ENCODE results near the gene SOX5. TPM values are rescaled to one million over a fixed set of nuclear protein-coding genes. Genes with fewer than 3 reads are reported as not detected.

SOX5 gene
- total RNA-seq, 1 experiment from 2014 or later = 3.1 TPM

DNA sequence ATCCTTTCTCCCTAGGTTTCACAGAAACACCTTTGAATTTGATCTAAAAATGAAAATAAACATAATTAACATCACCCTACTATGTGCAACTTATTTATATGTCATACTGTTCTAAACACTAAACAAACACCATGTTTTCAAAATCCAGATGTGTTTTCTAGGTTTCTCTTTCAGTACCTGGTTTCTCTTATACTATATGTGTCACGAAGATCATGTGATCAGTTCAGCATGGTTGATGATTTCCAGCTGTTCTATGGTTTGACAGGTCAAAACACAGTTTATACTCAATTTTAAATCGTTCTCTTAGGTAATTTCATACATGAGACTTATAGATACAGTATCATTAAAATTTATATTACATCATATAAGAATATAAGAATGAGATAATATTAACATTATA is 373.1 kb downstream of the SOX5 start:
- no peak overlapping the region for H4K5ac ChIP-seq (ENCODE audit: insufficient read length, low read depth, low read length)
- H3K79me2 ChIP-seq (ENCODE audit: insufficient read depth, low read length) = no peaks in the 10 kb centered on the region
- no peaks in the 10 kb centered on the region for H3K4me1 ChIP-seq (ENCODE audit: insufficient read depth, low read length)
- H2BK15ac ChIP-seq (ENCODE audit: low read depth, low read length) = no peak overlapping the region
- no peak overlapping the region for H3K14ac ChIP-seq (ENCODE audit: insufficient read depth, low read length)
- Mint-ChIP-seq H3K4me3 (no peak overlapping the region), H3K9me3 (no peaks in the 10 kb centered on the region), H3K36me3 (ENCODE audit: insufficient read depth in 1 of 3, low read depth in 3 of 3) (no peaks in the 10 kb centered on the region; a peak in 1 of 7 replicates), H3K27ac (peak overlapping the region in 1 of 3 experiments; percentile 75; a peak in 1 of 7 replicates), H3K4me1 (peaks cover 6 to 9% of the 10 kb centered on the region in 2 experiments), H3K27me3 (ENCODE audit: low read depth) (no peaks in the 10 kb centered on the region)
- H3K9ac ChIP-seq (ENCODE audit: extremely low read depth, insufficient read length, low read length) = no peak overlapping the region
- no peaks in the 10 kb centered on the region for H3K79me1 ChIP-seq (ENCODE audit: insufficient read depth, low read depth, low read length, poor library complexity, severe bottlenecking)
- no peak overlapping the region for H2BK120ac ChIP-seq (ENCODE audit: low read depth, low read length, poor library complexity, severe bottlenecking)
- no peak overlapping the region for H2AFZ ChIP-seq (ENCODE audit: low read length)
- no peak overlapping the region for H3K4ac ChIP-seq (ENCODE audit: low read depth, low read length)
- no peak overlapping the region for H3K27ac ChIP-seq (ENCODE audit: insufficient read length, low read depth, low read length)
- no peak for DNase-seq
- no peak overlapping the region for H3K4me2 ChIP-seq (ENCODE audit: insufficient read depth, insufficient read length, low read length)
- no peak overlapping the region for H2BK5ac ChIP-seq (ENCODE audit: insufficient read length, low read length)
- WGBS (ENCODE audit: extremely low coverage, insufficient read length, low lambda C conversion rate) = no CpG with 5 or more reads among the region's 2 CpGs
- H3K9me3 ChIP-seq (ENCODE audit: control insufficient read depth, low read depth, low read length) = no peaks in the 10 kb centered on the region
- no peak overlapping the region for H3K23ac ChIP-seq (ENCODE audit: insufficient read length, low read depth, low read length)
- no peak overlapping the region for H3K56ac ChIP-seq (ENCODE audit: insufficient read length, low read depth, low read length)
- no peaks in the 10 kb centered on the region for H3K23me2 ChIP-seq (ENCODE audit: insufficient read length, low read depth, low read length, poor library complexity, severe bottlenecking)
- H4K20me1 ChIP-seq (ENCODE audit: control insufficient read depth, insufficient read depth, insufficient read length) = no peaks in the 10 kb centered on the region
- no peak overlapping the region for H3K18ac ChIP-seq (ENCODE audit: insufficient read length, low read depth, low read length)
- no peak overlapping the region for H2AK5ac ChIP-seq (ENCODE audit: insufficient read length, low read length)
- H4K8ac ChIP-seq (replicated peaks; ENCODE audit: insufficient read length, low read depth, low read length) = no peak overlapping the region
- no peak overlapping the region for H2BK20ac ChIP-seq (ENCODE audit: low read depth, low read length, poor library complexity, severe bottlenecking)
- no peak overlapping the region for H3T11ph ChIP-seq (ENCODE audit: low read length)
- H4K91ac ChIP-seq (ENCODE audit: insufficient read length, low read depth, low read length) = no peak overlapping the region
- TF ChIP-seq, protein P1, sequence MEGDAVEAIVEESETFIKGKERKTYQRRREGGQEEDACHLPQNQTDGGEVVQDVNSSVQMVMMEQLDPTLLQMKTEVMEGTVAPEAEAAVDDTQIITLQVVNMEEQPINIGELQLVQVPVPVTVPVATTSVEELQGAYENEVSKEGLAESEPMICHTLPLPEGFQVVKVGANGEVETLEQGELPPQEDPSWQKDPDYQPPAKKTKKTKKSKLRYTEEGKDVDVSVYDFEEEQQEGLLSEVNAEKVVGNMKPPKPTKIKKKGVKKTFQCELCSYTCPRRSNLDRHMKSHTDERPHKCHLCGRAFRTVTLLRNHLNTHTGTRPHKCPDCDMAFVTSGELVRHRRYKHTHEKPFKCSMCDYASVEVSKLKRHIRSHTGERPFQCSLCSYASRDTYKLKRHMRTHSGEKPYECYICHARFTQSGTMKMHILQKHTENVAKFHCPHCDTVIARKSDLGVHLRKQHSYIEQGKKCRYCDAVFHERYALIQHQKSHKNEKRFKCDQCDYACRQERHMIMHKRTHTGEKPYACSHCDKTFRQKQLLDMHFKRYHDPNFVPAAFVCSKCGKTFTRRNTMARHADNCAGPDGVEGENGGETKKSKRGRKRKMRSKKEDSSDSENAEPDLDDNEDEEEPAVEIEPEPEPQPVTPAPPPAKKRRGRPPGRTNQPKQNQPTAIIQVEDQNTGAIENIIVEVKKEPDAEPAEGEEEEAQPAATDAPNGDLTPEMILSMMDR (conservative IDR thresholded peaks at IDR 0.05) = no peak
- H2BK12ac ChIP-seq (ENCODE audit: insufficient read length, low read depth, low read length) = no peak overlapping the region
- no peaks in the 10 kb centered on the region for H3K27me3 ChIP-seq (ENCODE audit: insufficient read depth, low read length)

Measured in H9 (cell line).